Activated T-cell treated with anti-CD3 and anti-CD28 coated beads, Interleukin-2, amount 50 U/mL, for 4 hours (primary cell): ENCODE measurements around the gene CAMK1. TPM values are rescaled to one million over a fixed set of nuclear protein-coding genes. Genes with fewer than 3 reads are reported as not detected.

Experiments
- ATAC-seq, 2 donors: fragments of 200-7000 bp; cut with Tn5 transposase; one replicate each; pipeline ENCODE4 v1.10.0; 2021
- DNase-seq: peaks from one replicate; pipeline ENCODE4 v3.0.0-alpha.2; 2020
- H3K27me3 Mint-ChIP-seq: one replicate; pipeline ENCODE4 v1.8.0; 2021; ENCODE audit warnings: low read depth, mixed read lengths
- H3K36me3 Mint-ChIP-seq: one replicate; pipeline ENCODE4 v1.8.0; 2022; ENCODE audit warnings: mixed read lengths; ENCODE audit not compliant: insufficient read depth
- H3K4me1 Mint-ChIP-seq: one replicate; pipeline ENCODE4 v1.8.0; 2021; ENCODE audit warnings: low read depth, mixed read lengths
- H3K4me3 Mint-ChIP-seq: one replicate; pipeline ENCODE4 v1.8.0; 2021; ENCODE audit warnings: mild to moderate bottlenecking, moderate library complexity, mixed read lengths
- H3K9me3 Mint-ChIP-seq: one replicate; pipeline ENCODE4 v1.8.0; 2021; ENCODE audit warnings: mixed read lengths
- total RNA-seq, 3 donors: library from RNA; stranded (reverse); gene quantifications; one replicate each; pipeline ENCODE4 v1.2.1, GENCODE V29; 2021

Gene CAMK1
- 10 to 100 TPM; 15.3 to 20.7 (median 15.7) TPM for total RNA-seq

DNA sequence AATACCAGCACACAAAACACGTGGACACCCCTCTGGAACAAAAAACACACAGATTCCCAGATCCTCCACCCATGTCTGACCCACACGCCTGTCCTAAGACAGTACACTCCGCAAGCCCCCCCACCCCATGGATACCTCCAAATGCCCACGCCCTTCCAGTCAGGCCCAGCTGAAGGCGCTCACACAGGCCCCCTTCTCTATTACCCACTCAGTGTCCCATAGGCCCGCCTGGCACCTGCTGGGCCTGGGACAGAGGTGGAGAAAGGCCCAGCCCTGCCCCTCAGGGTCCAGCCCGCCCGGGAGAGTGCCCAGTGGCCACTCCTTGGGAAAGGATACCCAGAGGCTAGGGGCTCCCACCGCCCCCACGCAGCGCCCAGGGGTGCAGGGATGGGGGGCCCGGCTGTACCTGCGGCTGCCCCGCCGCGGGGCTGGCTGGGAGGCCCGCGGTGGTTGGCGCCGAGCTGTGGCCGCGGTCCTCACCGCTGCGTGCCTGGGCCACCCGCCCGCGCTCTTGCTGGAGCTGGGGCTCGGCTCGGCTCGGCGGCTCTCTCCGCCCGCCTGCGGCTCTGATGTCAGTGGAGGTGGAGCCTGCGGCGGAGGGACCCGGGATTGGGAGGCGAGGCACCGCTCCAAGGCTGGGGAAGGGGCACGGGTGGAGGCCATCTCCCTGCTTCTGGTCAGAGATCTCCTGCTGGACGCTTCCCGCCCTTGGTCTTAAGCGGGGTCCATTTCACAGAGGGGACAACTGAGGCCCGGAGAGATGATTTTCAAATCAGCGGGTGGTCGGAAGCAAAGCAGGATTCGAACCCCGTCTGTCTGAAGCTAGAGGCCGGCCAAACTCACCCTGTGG is at the start of gene CAMK1:
TSS of gene CAMK1 (minus strand) at position 522 of the 850 bp plus-strand sequence. CDS start 2,198 bp downstream, outside the sequence.
- Mint-ChIP-seq H3K9me3 (no peaks in the 10 kb centered on the region), H3K4me1 (peaks cover 19% of the 10 kb centered on the region), H3K4me3 (peak within 1 kb of the TSS; percentile 75), H3K36me3 (no peaks in the 10 kb centered on the region), H3K27me3 (no peaks in the 10 kb centered on the region)
- ATAC-seq: peak; percentile 98 to 99
- peak; percentile 54 for DNase-seq

DNA sequence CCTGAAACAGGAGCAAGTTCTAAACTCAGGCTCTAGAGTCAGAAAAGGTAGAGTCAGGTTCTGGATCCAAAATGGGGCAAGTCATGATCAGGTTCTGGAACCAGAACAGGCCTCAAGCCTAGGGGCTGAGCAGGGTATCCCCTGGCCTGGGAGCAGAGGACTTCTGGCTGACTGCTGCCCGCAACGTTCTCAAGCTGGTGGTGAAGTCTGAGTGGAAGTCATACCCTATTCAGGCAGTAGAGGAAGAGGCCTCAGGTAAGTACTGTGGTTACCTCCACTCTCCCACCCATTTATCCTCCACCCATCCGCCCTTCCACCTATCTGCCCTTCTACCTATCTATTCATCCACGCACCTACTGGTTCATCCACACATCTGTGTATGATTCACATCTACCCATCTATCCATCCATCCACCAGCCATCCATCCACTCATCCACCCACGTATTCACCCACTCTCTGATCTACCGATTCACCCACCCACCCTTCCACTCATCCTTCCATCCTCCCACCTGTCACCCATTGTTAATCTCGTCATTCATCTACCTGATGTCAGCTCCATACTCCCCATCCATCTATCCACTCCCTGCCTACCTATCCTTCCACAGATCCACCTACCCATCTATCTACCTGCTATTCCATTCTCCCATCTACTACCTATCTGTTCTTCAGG is 49.1 kb upstream of the CAMK1 start:
- no peak for ATAC-seq
- Mint-ChIP-seq H3K9me3 (no peaks in the 10 kb centered on the region), H3K27me3 (no peaks in the 10 kb centered on the region), H3K4me3 (no peak overlapping the region), H3K4me1 (peaks cover 2% of the 10 kb centered on the region), H3K36me3 (peaks cover 4% of the 10 kb centered on the region)
- DNase-seq: no peak

- H3K36me3 Mint-ChIP-seq: peaks cover 4% of the 10 kb centered on the region
- H3K4me3 Mint-ChIP-seq: no peak overlapping the region
- ATAC-seq: no peak
These were observed 47.7 kb upstream of the CAMK1 start for GRCh38 chr3:9817436-9817835.

GRCh38 chr3:9815986-9816385 is 46.2 kb upstream of the CAMK1 start:
- no peaks in the 10 kb centered on the region for H3K27me3 Mint-ChIP-seq
- ATAC-seq (no peak), DNase-seq (no peak)
- H3K4me1 Mint-ChIP-seq: peaks cover 11% of the 10 kb centered on the region
- peaks cover 4% of the 10 kb centered on the region for H3K36me3 Mint-ChIP-seq
- H3K9me3 Mint-ChIP-seq: no peaks in the 10 kb centered on the region
- no peak overlapping the region for H3K4me3 Mint-ChIP-seq

More at GRCh38 chr3:9817436-9817835, 47.7 kb upstream of the CAMK1 start:
- Mint-ChIP-seq H3K9me3 (no peaks in the 10 kb centered on the region), H3K27me3 (no peaks in the 10 kb centered on the region), H3K4me1 (peaks cover 2% of the 10 kb centered on the region)
- DNase-seq: no peak

- no peak overlapping the region for H3K4me3 Mint-ChIP-seq
- peaks cover 33% of the 10 kb centered on the region for H3K4me1 Mint-ChIP-seq
- H3K36me3 Mint-ChIP-seq: peaks cover 5% of the 10 kb centered on the region
- no peaks in the 10 kb centered on the region for H3K9me3 Mint-ChIP-seq
- DNase-seq (no peak), ATAC-seq (no peak)
- H3K27me3 Mint-ChIP-seq: no peaks in the 10 kb centered on the region
These were observed 43.2 kb upstream of the CAMK1 start for GRCh38 chr3:9812870-9813483.

DNA sequence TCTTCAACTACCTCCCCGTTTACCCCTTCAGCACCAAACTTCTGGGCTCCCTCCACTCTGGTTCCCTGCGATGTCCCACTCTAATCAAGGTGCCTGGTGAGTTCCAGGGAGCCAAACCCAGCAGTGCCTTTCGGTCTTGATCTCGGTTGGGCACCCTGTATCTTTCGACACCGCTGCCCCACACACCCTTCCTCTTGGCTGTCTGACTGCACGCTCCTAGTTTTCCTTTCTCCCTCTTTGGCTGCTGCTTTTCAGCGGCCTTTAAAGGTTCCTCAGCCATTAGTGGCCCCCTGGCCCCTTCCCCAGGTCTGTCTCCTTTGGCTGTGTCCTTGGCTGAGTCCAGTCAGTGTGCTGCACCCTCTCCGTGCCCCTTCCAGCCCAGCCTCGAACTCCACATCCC is 41.1 kb upstream of the CAMK1 start:
- no peak for ATAC-seq
- Mint-ChIP-seq H3K4me3 (peak overlapping the region; percentile 89), H3K9me3 (no peaks in the 10 kb centered on the region), H3K4me1 (peaks cover 39% of the 10 kb centered on the region), H3K27me3 (no peaks in the 10 kb centered on the region), H3K36me3 (peaks cover 14% of the 10 kb centered on the region)
- no peak for DNase-seq

DNA sequence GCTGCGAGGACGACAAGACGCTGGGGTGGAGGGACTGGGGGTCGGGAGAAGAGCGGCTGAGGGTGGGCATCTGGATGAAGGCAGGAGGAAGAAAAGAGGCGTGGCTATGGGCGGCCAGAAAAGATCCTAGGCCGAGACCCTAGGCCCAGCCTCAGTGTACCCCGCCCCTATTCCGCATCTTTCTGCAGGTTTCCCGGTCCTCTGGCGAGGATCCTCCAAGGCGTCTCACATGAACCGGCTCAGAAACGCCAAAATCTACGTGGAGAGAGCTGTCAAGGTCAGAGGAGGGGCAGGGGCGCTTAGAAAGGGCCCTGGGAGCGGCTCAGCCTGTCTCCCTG is 40.7 kb upstream of the CAMK1 start:
- DNase-seq: no peak
- Mint-ChIP-seq H3K27me3 (no peaks in the 10 kb centered on the region), H3K36me3 (peaks cover 14% of the 10 kb centered on the region), H3K4me3 (peak overlapping the region; percentile 89), H3K4me1 (peaks cover 39% of the 10 kb centered on the region), H3K9me3 (no peaks in the 10 kb centered on the region)
- no peak for ATAC-seq

- peaks cover 39% of the 10 kb centered on the region for H3K4me1 Mint-ChIP-seq
- DNase-seq: peak; percentile 14
- peaks cover 14% of the 10 kb centered on the region for H3K36me3 Mint-ChIP-seq
- peak within 1 kb of the TSS; percentile 89 for H3K4me3 Mint-ChIP-seq
- no peaks in the 10 kb centered on the region for H3K27me3 Mint-ChIP-seq
- H3K9me3 Mint-ChIP-seq: no peaks in the 10 kb centered on the region
- peak; percentile 71 to 72 for ATAC-seq
These were observed 40.1 kb upstream of the CAMK1 start, which contains the start of gene TTLL3 for GRCh38 chr3:9809615-9810432. Gene TTLL3 (plus strand): TSS chr3:9810262. CDS start chr3:9810662, 400 bp downstream.

DNA sequence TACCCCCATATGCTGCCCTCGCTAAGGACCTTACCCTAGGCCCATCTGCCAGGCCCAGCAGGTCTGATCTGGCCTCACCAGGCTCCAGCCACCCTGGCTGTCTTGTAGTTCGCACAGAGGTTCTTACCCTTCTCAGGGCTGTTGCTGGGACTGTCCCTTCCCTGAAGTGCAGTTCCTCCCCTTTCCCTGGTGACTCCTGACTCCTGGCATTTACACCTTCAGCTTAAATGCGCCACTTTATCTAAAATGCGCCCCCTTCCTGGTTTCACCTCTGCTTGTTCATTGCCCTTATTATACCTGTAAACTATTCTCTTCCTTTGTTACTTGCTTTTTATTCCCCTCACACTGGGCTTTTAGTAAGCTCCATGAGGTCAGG is 39.5 kb upstream of the CAMK1 start:
- DNase-seq (no peak), ATAC-seq (peak; percentile 20 to 27)
- H3K27me3 Mint-ChIP-seq: no peaks in the 10 kb centered on the region
- peak overlapping the region; percentile 89 for H3K4me3 Mint-ChIP-seq
- H3K36me3 Mint-ChIP-seq: peaks cover 17% of the 10 kb centered on the region
- no peaks in the 10 kb centered on the region for H3K9me3 Mint-ChIP-seq
- peaks cover 39% of the 10 kb centered on the region for H3K4me1 Mint-ChIP-seq

DNA sequence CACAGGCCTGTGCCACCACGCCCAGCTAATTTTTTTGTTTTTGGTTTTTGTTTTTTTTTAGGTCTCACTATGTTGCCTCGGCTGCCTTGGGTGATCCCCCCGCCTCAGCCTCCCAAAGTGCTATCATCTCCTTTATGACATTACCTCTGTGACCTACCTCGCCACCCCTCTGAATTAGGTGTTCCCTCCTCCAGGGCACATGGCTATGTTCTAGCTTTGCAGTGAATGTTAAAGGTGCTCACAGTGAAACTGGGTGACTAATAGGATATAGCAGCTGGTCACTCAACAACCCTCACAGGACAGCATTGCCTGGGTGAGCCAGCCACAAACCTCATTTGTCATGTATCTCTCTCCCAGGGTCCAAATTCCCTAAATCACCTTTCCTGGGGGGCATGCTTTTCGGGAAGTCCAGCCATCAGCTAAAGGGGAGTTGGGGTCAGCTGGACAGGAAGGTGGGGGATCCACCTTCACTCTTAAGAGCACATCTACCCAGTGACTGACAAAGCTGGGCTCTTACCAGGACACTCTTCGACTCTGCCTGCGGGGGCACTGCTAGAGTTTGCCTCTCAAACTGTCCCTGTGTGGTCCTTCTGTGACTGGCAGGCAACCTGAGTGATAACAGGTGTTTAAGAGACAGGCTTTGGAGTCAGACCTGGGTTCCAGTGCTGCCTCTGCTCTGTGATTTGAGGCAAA is 38.7 kb upstream of the CAMK1 start:
- Mint-ChIP-seq H3K9me3 (no peaks in the 10 kb centered on the region), H3K27me3 (no peaks in the 10 kb centered on the region), H3K4me1 (peaks cover 42% of the 10 kb centered on the region), H3K36me3 (peaks cover 23% of the 10 kb centered on the region), H3K4me3 (peak overlapping the region; percentile 29)
- peak; percentile 49 to 68 for ATAC-seq
- DNase-seq: peak; percentile 39

- Mint-ChIP-seq H3K9me3 (no peaks in the 10 kb centered on the region), H3K4me1 (peaks cover 46% of the 10 kb centered on the region), H3K27me3 (no peaks in the 10 kb centered on the region), H3K36me3 (peaks cover 28% of the 10 kb centered on the region), H3K4me3 (peak overlapping the region; percentile 46)
- DNase-seq: no peak
- no peak for ATAC-seq
These were observed 38.2 kb upstream of the CAMK1 start for GRCh38 chr3:9807981-9808344.

DNA sequence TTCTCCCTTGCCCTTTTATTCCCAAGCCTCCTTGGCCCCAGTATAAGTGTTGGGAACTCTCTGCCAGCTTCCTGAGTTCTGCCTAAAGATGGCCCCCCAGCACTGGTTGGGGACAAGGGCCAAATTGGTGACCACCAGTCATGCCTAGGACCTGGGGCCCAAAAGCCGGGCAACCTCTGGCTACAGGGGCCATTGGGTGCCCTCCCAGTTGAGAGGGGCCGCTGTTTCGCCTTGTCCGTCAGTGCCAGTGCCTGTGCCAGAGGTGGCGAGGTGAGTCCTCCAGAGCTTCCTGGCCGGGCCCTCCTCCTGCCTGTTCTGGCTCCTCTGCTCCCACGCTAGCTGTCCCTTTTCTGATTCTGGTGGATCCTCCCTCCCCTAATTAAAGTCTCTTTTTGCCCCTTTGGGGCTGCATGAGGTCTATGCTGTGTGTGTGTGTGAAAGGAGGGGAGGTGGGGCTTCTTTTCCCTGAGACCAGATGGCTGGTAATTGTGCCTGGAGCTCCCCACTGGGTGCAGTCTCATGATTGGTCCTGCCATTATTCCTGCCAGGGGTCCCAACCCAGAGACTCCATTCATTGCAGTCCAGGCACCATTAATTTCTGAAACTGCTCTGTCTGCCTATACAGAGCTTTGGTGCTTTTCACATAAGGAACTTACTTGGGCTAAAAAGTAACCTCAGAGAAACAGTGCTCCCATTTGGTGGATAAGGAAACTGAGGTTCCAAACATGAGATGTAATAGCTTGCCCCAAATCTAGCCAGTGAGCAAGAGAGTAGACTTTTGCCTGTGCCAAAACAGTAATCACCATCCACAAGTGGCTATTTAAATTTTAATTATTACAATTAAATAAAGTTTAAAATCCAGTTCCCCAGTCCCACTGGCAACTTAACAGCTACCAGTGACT is 37.2 kb upstream of the CAMK1 start:
- Mint-ChIP-seq H3K4me3 (no peak overlapping the region), H3K4me1 (peaks cover 46% of the 10 kb centered on the region), H3K27me3 (no peaks in the 10 kb centered on the region), H3K9me3 (no peaks in the 10 kb centered on the region), H3K36me3 (peaks cover 29% of the 10 kb centered on the region)
- no peak for ATAC-seq
- no peak for DNase-seq

GRCh38 chr3:9806137-9806536 is 36.4 kb upstream of the CAMK1 start:
- no peaks in the 10 kb centered on the region for H3K9me3 Mint-ChIP-seq
- DNase-seq: no peak
- H3K4me3 Mint-ChIP-seq: no peak overlapping the region
- H3K27me3 Mint-ChIP-seq: no peaks in the 10 kb centered on the region
- H3K36me3 Mint-ChIP-seq: peaks cover 29% of the 10 kb centered on the region
- no peak for ATAC-seq
- H3K4me1 Mint-ChIP-seq: peaks cover 40% of the 10 kb centered on the region
